ENCODE results near the gene KCND3. TPM values are rescaled to one million over a fixed set of nuclear protein-coding genes. Genes with fewer than 3 reads are reported as not detected.
A peak's percentile ranks its signal among the peaks of the same experiment; 100 is the strongest.

KCND3 gene
- total RNA-seq, 1 donor from 2014 or later = under 0.01 TPM

- no peak overlapping the region for H3K4me3 ChIP-seq (ENCODE audit: low read depth, low read length)
- TF ChIP-seq CTCF (IDR thresholded peaks at IDR 0.05; ENCODE audit: insufficient read depth, low read length, poor library complexity, severe bottlenecking) = no peak
- no peaks in the 10 kb centered on the region for H3K36me3 ChIP-seq (ENCODE audit: control insufficient read depth, insufficient read depth, low read length)
- no peaks in the 10 kb centered on the region for H3K27me3 ChIP-seq (ENCODE audit: control insufficient read depth, insufficient read depth, low read length)
- no peak for DNase-seq (ENCODE audit: low read depth)
Observed at GRCh38 chr1:111762332-111762731, 227.1 kb downstream of the KCND3 start.

- DNase-seq (ENCODE audit: low read depth) = no peak
- no peaks in the 10 kb centered on the region for H3K36me3 ChIP-seq (ENCODE audit: control insufficient read depth, insufficient read depth, low read length)
- H3K4me3 ChIP-seq (ENCODE audit: low read depth, low read length) = no peak overlapping the region
- no peak for TF ChIP-seq CTCF (IDR thresholded peaks at IDR 0.05; ENCODE audit: insufficient read depth, low read length, poor library complexity, severe bottlenecking)
- H3K27me3 ChIP-seq (ENCODE audit: control insufficient read depth, insufficient read depth, low read length) = no peaks in the 10 kb centered on the region
Observed at GRCh38 chr1:111761717-111762116, 227.8 kb downstream of the KCND3 start.

- H3K27me3 ChIP-seq (ENCODE audit: control insufficient read depth, insufficient read depth, low read length) = no peaks in the 10 kb centered on the region
- TF ChIP-seq CTCF (IDR thresholded peaks at IDR 0.05; ENCODE audit: insufficient read depth, low read length, poor library complexity, severe bottlenecking) = peak; percentile 4
- no peak overlapping the region for H3K4me3 ChIP-seq (ENCODE audit: low read depth, low read length)
- no peaks in the 10 kb centered on the region for H3K36me3 ChIP-seq (ENCODE audit: control insufficient read depth, insufficient read depth, low read length)
- no peak for DNase-seq (ENCODE audit: low read depth)
Observed at GRCh38 chr1:111758373-111758772, 231.1 kb downstream of the KCND3 start.

GRCh38 chr1:111756124-111756513, 233.3 kb downstream of the KCND3 start:
- H3K4me3 ChIP-seq (ENCODE audit: low read depth, low read length) = peak overlapping the region; percentile 81
- no peaks in the 10 kb centered on the region for H3K36me3 ChIP-seq (ENCODE audit: control insufficient read depth, insufficient read depth, low read length)
- no peak for TF ChIP-seq CTCF (IDR thresholded peaks at IDR 0.05; ENCODE audit: insufficient read depth, low read length, poor library complexity, severe bottlenecking)
- no peak for DNase-seq (ENCODE audit: low read depth)
- H3K27me3 ChIP-seq (ENCODE audit: control insufficient read depth, insufficient read depth, low read length) = no peaks in the 10 kb centered on the region

- no peaks in the 10 kb centered on the region for H3K36me3 ChIP-seq (ENCODE audit: control insufficient read depth, insufficient read depth, low read length)
- DNase-seq (ENCODE audit: low read depth) = peak; percentile 78
- H3K27me3 ChIP-seq (ENCODE audit: control insufficient read depth, insufficient read depth, low read length) = no peaks in the 10 kb centered on the region
- peak within 1 kb of the TSS; percentile 81 for H3K4me3 ChIP-seq (ENCODE audit: low read depth, low read length)
- TF ChIP-seq CTCF (IDR thresholded peaks at IDR 0.05; ENCODE audit: insufficient read depth, low read length, poor library complexity, severe bottlenecking) = peak; percentile 71
Observed at GRCh38 chr1:111755331-111756123, 233.9 kb downstream of the KCND3 start, which contains the start of gene DDX20. Gene DDX20, plus strand, starts transcription at chr1:111755901. Its CDS starts 24 bp downstream, at chr1:111755925.

- Histone ChIP-seq H3K27me3 (ENCODE audit: control insufficient read depth, insufficient read depth, low read length) (no peaks in the 10 kb centered on the region), H3K36me3 (ENCODE audit: control insufficient read depth, insufficient read depth, low read length) (no peaks in the 10 kb centered on the region), H3K4me3 (ENCODE audit: low read depth, low read length) (peak overlapping the region; percentile 81)
- no peak for DNase-seq (ENCODE audit: low read depth)
- TF ChIP-seq CTCF (IDR thresholded peaks at IDR 0.05; ENCODE audit: insufficient read depth, low read length, poor library complexity, severe bottlenecking) = no peak
Observed at GRCh38 chr1:111754984-111755330, 234.5 kb downstream of the KCND3 start.

Measured in kidney epithelial cell (primary cell).